H1 (cell line): ENCODE measurements around the gene LMX1A. TPM values are rescaled to one million over a fixed set of nuclear protein-coding genes. Genes with fewer than 3 reads are reported as not detected.

Source experiments
- CTCF ChIA-PET: fragments of 300-600 bp; sonication (Branson Sonifier 250); formaldehyde crosslinking; loops from one replicate; lab custom pipeline; 2021; ENCODE audit not compliant: partially characterized antibody; lab: Charles Lee
- POLR2A ChIA-PET: fragments of 300-600 bp; sonication (Branson Sonifier 250); formaldehyde crosslinking; loops from one replicate; lab custom pipeline; 2021; ENCODE audit warnings: inconsistent platforms; ENCODE audit not compliant: partially characterized antibody; lab: Charles Lee
- DNase-seq, 2 experiments: peaks; one replicate each; pipeline versions ENCODE4 v3.0.0 to v3.0.0-alpha.2; 2010 to 2022; ENCODE audit warnings: low spot score in 2 of 2, low read depth in 1 of 2, mixed read lengths in 1 of 2
- FAIRE-seq: peaks from 2 replicates; lab custom pipeline; 2011; peaks lifted over from hg19 to GRCh38; lab: Jason Lieb, UNC
- H2AFZ ChIP-seq: 2 replicates; pipeline ENCODE4 v1.8.1; 2012; ENCODE audit warnings: low read length, inconsistent platforms
- H2AK5ac ChIP-seq: 2 replicates; pipeline ENCODE4 v1.6.1; 2013; ENCODE audit warnings: low read depth, low read length
- H2BK120ac ChIP-seq: replicated peaks from 2 replicates; pipeline ENCODE3; 2013; ENCODE audit warnings: low read depth, low read length, inconsistent platforms
- H2BK12ac ChIP-seq: 2 replicates; pipeline ENCODE4 v1.6.1; 2013; ENCODE audit warnings: low read depth, low read length
- H2BK15ac ChIP-seq: 2 replicates; pipeline ENCODE4 v1.6.1; 2013; ENCODE audit warnings: low read length
- H2BK20ac ChIP-seq: 2 replicates; pipeline ENCODE4 v1.6.1; 2013; ENCODE audit warnings: low read length
- H2BK5ac ChIP-seq: 2 replicates; pipeline ENCODE4 v1.6.1; 2013; ENCODE audit warnings: low read depth, low read length
- H3K14ac ChIP-seq: 2 replicates; pipeline ENCODE4 v1.6.1; 2013; ENCODE audit warnings: inconsistent platforms; ENCODE audit not compliant: insufficient read length
- H3K18ac ChIP-seq: 2 replicates; pipeline ENCODE4 v1.6.1; 2013; ENCODE audit warnings: low read length; ENCODE audit errors: extremely low read depth
- H3K23ac ChIP-seq: 2 replicates; pipeline ENCODE4 v1.6.1; 2013; ENCODE audit warnings: inconsistent platforms; ENCODE audit not compliant: insufficient read length
- H3K23me2 ChIP-seq: 2 replicates; pipeline ENCODE4 v1.6.1; 2013; ENCODE audit warnings: low read depth, low read length
- H3K27ac ChIP-seq: 2 replicates; pipeline ENCODE4 v1.6.1; 2011; ENCODE audit warnings: low read depth, low read length, inconsistent platforms
- H3K27me3 ChIP-seq, 4 experiments: replicated peaks in 1 of 4; 1 replicate in 1 of 4; 2 replicates in 3 of 4; pipeline versions ENCODE4 v1.6.1 to v1.8.1; 2011 to 2013; ENCODE audit warnings: low read length in 3 of 4, mild to moderate bottlenecking in 3 of 4, inconsistent platforms in 2 of 4, mixed read lengths in 2 of 4, moderate library complexity in 1 of 4; ENCODE audit not compliant: control insufficient read depth in 3 of 4, insufficient read depth in 3 of 4; ENCODE audit errors: extremely low read depth in 1 of 4
- H3K36me3 ChIP-seq, 4 experiments: 2 replicates each; pipeline versions ENCODE4 v1.6.1 to v1.8.1; 2011 to 2013; ENCODE audit warnings: mild to moderate bottlenecking in 4 of 4, low read length in 3 of 4, moderate library complexity in 2 of 4, control low read depth in 1 of 4, inconsistent platforms in 1 of 4; ENCODE audit not compliant: insufficient read depth in 4 of 4, control insufficient read depth in 2 of 4
- H3K4ac ChIP-seq: replicated peaks from 2 replicates; pipeline ENCODE3; 2013; ENCODE audit warnings: low read length, low read depth, mixed read lengths, inconsistent platforms; ENCODE audit not compliant: insufficient read length
- H3K4me1 ChIP-seq, 4 experiments: replicated peaks in 1 of 4; 1 replicate in 1 of 4; 2 replicates in 3 of 4; pipeline versions ENCODE4 v1.6.1 to v1.8.1; 2011 to 2013; ENCODE audit warnings: low read length in 3 of 4, inconsistent platforms in 2 of 4, mixed read lengths in 1 of 4; ENCODE audit not compliant: insufficient read depth in 4 of 4, control insufficient read depth in 3 of 4
- H3K4me2 ChIP-seq, 2 experiments: 2 replicates each; pipeline versions ENCODE4 v1.6.1 to v1.8.1; 2011 to 2013; ENCODE audit warnings: low read depth in 2 of 2, low read length in 2 of 2, control low read depth in 1 of 2, inconsistent platforms in 1 of 2, mild to moderate bottlenecking in 1 of 2; ENCODE audit not compliant: insufficient read depth in 1 of 2
- H3K4me3 ChIP-seq, 4 experiments: fragments of 200-600, 300-600 bp in 1 of 4; sonication (generic), shearing (Covaris generic), sonication (Bioruptor Twin) in 1 of 4; 2 replicates each; pipeline versions ENCODE4 v1.5.1 to v1.8.1; 2011 to 2016; ENCODE audit warnings: low read length in 4 of 4, low read depth in 3 of 4, control low read depth in 2 of 4, inconsistent platforms in 2 of 4, mild to moderate bottlenecking in 2 of 4, mixed read lengths in 1 of 4, moderate library complexity in 1 of 4; ENCODE audit not compliant: insufficient read depth in 2 of 4; ENCODE audit errors: extremely low read depth in 1 of 4
- H3K56ac ChIP-seq: replicated peaks from 2 replicates; pipeline ENCODE3; 2013; ENCODE audit warnings: low read depth, mild to moderate bottlenecking, mixed read lengths, low read length, inconsistent platforms; ENCODE audit not compliant: insufficient read length
- H3K79me1 ChIP-seq: 2 replicates; pipeline ENCODE4 v1.6.1; 2013; ENCODE audit warnings: low read depth, low read length, control low read depth
- H3K79me2 ChIP-seq, 2 experiments: 2 replicates each; pipeline versions ENCODE4 v1.6.1 to v1.8.1; 2012 to 2013; ENCODE audit warnings: low read length in 2 of 2, mild to moderate bottlenecking in 2 of 2, inconsistent platforms in 1 of 2; ENCODE audit not compliant: insufficient read depth in 2 of 2, control insufficient read depth in 1 of 2
- H3K9ac ChIP-seq, 4 experiments: replicated peaks in 1 of 4; 1 replicate in 1 of 4; 2 replicates in 3 of 4; pipeline versions ENCODE4 v1.6.1 to v1.8.1; 2011 to 2013; ENCODE audit warnings: low read depth in 3 of 4, low read length in 3 of 4, control low read depth in 2 of 4, mild to moderate bottlenecking in 2 of 4, moderate library complexity in 2 of 4, inconsistent platforms in 1 of 4; ENCODE audit errors: extremely low read depth in 1 of 4
- H3K9me3 ChIP-seq, 2 experiments: 2 replicates each; pipeline versions ENCODE4 v1.6.1 to v1.8.1; 2012 to 2013; ENCODE audit warnings: mild to moderate bottlenecking in 2 of 2, moderate library complexity in 2 of 2, control low read depth in 1 of 2, inconsistent platforms in 1 of 2, low read depth in 1 of 2, low read length in 1 of 2, mixed read lengths in 1 of 2; ENCODE audit not compliant: insufficient read depth in 2 of 2
- H4K20me1 ChIP-seq, 2 experiments: replicated peaks in 1 of 2; 2 replicates each; pipeline versions ENCODE3 to v1.8.1; 2011 to 2013; ENCODE audit warnings: inconsistent platforms in 2 of 2, low read length in 2 of 2, mild to moderate bottlenecking in 1 of 2; ENCODE audit not compliant: insufficient read depth in 2 of 2, control insufficient read depth in 1 of 2
- H4K5ac ChIP-seq: 2 replicates; pipeline ENCODE4 v1.6.1; 2013; ENCODE audit warnings: low read length, low read depth, mixed read lengths, inconsistent platforms; ENCODE audit not compliant: insufficient read length
- H4K8ac ChIP-seq: 2 replicates; pipeline ENCODE4 v1.8.0; 2013; ENCODE audit warnings: mild to moderate bottlenecking, moderate library complexity, low read length, inconsistent platforms; ENCODE audit not compliant: insufficient read depth; ENCODE audit errors: extremely low read depth
- H4K91ac ChIP-seq: replicated peaks from 2 replicates; pipeline ENCODE3; 2013; ENCODE audit warnings: low read length, mixed read lengths, inconsistent platforms; ENCODE audit not compliant: insufficient read length
- BACH1 ChIP-seq: IDR thresholded peaks from 2 replicates; pipeline ENCODE4 v1.6.1; 2012; ENCODE audit warnings: low read length, improper control_type of control experiment
- CEBPB ChIP-seq: IDR thresholded peaks from 2 replicates; pipeline ENCODE4 v1.6.1; 2012; ENCODE audit warnings: low read depth, low read length
- CTCF ChIP-seq, 3 experiments: IDR thresholded peaks; 1 replicate in 2 of 3; 2 replicates in 1 of 3; pipeline versions ENCODE4 v1.5.1 to v1.6.1; 2011; ENCODE audit warnings: low read length in 3 of 3, mild to moderate bottlenecking in 3 of 3, inconsistent platforms in 2 of 3, low read depth in 1 of 3, moderate library complexity in 1 of 3; ENCODE audit not compliant: insufficient read depth in 1 of 3; ENCODE audit errors: control extremely low read depth in 1 of 3
- E2F6 ChIP-seq: IDR thresholded peaks from 2 replicates; pipeline ENCODE4 v1.6.1; 2012; ENCODE audit warnings: inconsistent platforms
- EGR1 ChIP-seq: IDR thresholded peaks from 2 replicates; pipeline ENCODE4 v1.6.1; 2011; ENCODE audit warnings: low read depth, low read length, borderline replicate concordance
- FOSL1 ChIP-seq: IDR thresholded peaks from 2 replicates; pipeline ENCODE4 v1.6.1; 2011; ENCODE audit warnings: mild to moderate bottlenecking, low read depth, low read length, moderate library complexity; ENCODE audit not compliant: insufficient read depth
- GABPA ChIP-seq: IDR thresholded peaks from 2 replicates; pipeline ENCODE4 v1.6.1; 2011; ENCODE audit warnings: mild to moderate bottlenecking, low read length, moderate library complexity, borderline replicate concordance; ENCODE audit not compliant: insufficient read depth
- KDM1A ChIP-seq: fragments of 200-600, 300-600 bp; sonication (generic); IDR thresholded peaks from 2 replicates; pipeline ENCODE4 v1.7.1; 2016; ENCODE audit warnings: mild to moderate bottlenecking, low read length, borderline replicate concordance
- KDM4A ChIP-seq: IDR thresholded peaks from one replicate; pipeline ENCODE4 v1.7.1; 2012; ENCODE audit warnings: low read depth, mild to moderate bottlenecking, moderate library complexity, low read length, inconsistent platforms; ENCODE audit not compliant: severe bottlenecking
- SAP30 ChIP-seq: fragments of 300-600 bp; sonication (generic); IDR thresholded peaks from 2 replicates; pipeline ENCODE4 v1.7.1; 2012; ENCODE audit warnings: low read length, moderate library complexity, mild to moderate bottlenecking, inconsistent platforms; ENCODE audit not compliant: insufficient read depth, insufficient replicate concordance
- TAF7 ChIP-seq: optimal IDR thresholded peaks from 2 replicates; pipeline ENCODE3; 2011; ENCODE audit warnings: low read depth, mild to moderate bottlenecking, inconsistent platforms, low read length, moderate library complexity, borderline replicate concordance
- WGBS, 2 experiments: shearing (Covaris generic) in 1 of 2; methylation state at CpG; one replicate each; pipeline versions ENCODE4 v1.1.6 to v1.1.7; 2013 to 2015; ENCODE audit warnings: low lambda C conversion rate in 2 of 2, mixed read lengths in 2 of 2, inconsistent platforms in 1 of 2, low coverage in 1 of 2, missing lambda C conversion rate in 1 of 2; ENCODE audit not compliant: insufficient replicate concordance in 2 of 2, insufficient coverage in 1 of 2, insufficient read length in 1 of 2; ENCODE audit errors: extremely low coverage in 1 of 2, missing lambda C conversion rate in 1 of 2; 5-methylcytosine and 5-hydroxymethylcytosine counted together
- polyA plus RNA-seq, 7 experiments: library from polyadenylated mRNA; depleted of rRNA in 3 of 7; stranded (reverse) in 5 of 7; unstranded in 2 of 7; fragments of >200 nt in 5 of 7; fragments of 200-250 nt in 2 of 7; gene quantifications; 1 replicate in 5 of 7; 2 replicates in 1 of 7; 4 replicates in 1 of 7; pipeline versions ENCODE4 v1.2.1 to v1.2.3, GENCODE V29; 2011 to 2013; ENCODE audit warnings: missing spikeins in 2 of 7, mixed read lengths in 2 of 7
- total RNA-seq: library from RNA; stranded (reverse); fragmentation: NEBNext Ultra II Directional; extraction: Animal tissue kit (Norgen Biotek cat#: 25700); gene quantifications from 2 replicates; pipeline ENCODE4 v1.2.1, GENCODE V29; 2021

LMX1A gene
- total and polyA plus RNA-seq, 2 of the 8 experiments (the other 6 are each of a cell fraction or from before 2014, with no cell fraction given), result not detected

- H2BK20ac ChIP-seq, result no peak overlapping the region
- no peaks in the 10 kb centered on the region for H3K27me3 ChIP-seq
- H2BK120ac ChIP-seq, result no peak overlapping the region
- H3K79me2 ChIP-seq, result no peaks in the 10 kb centered on the region
- no peak overlapping the region for H3K23ac ChIP-seq
- H4K5ac ChIP-seq, result no peak overlapping the region
- no peak overlapping the region for H2BK15ac ChIP-seq
- no peak overlapping the region for H3K9ac ChIP-seq
- POLR2A ChIA-PET, result no interaction called here
- no peak overlapping the region for H3K18ac ChIP-seq
- 94% methylated on average over 1 of the region's 1 CpG; no CpG with 5 or more reads in 1 of the 2 experiments for WGBS, 2 experiments
- H2AK5ac ChIP-seq, result no peak overlapping the region
- no peaks in the 10 kb centered on the region for H3K23me2 ChIP-seq
- peaks cover 0 to 3% (median 1%) of the 10 kb centered on the region in 4 experiments; a peak in 2 of 7 replicates for H3K4me1 ChIP-seq
- no peak overlapping the region for H2AFZ ChIP-seq
- H3K9me3 ChIP-seq, result no peaks in the 10 kb centered on the region
- H3K36me3 ChIP-seq, result no peaks in the 10 kb centered on the region
- no peaks in the 10 kb centered on the region for H3K79me1 ChIP-seq
- H2BK12ac ChIP-seq, result no peak overlapping the region
- no peak for FAIRE-seq
- DNase-seq, result no peak
- no peak overlapping the region for H3K14ac ChIP-seq
- no peak overlapping the region for H4K91ac ChIP-seq
- no peak overlapping the region for H3K56ac ChIP-seq
- H4K8ac ChIP-seq, result no peak overlapping the region
- H3K4me3 ChIP-seq, result no peak overlapping the region
- CTCF ChIA-PET, result interaction anchor here (0.6 to 1.8 kb wide), 8 partner anchors 10 to 164 kb away, joined by 3 to 5 read pairs (median 4); no protein-coding TSS in a partner anchor
- H4K20me1 ChIP-seq, result no peaks in the 10 kb centered on the region
- H3K4ac ChIP-seq, result no peak overlapping the region
- no peak overlapping the region for H3K4me2 ChIP-seq
- H2BK5ac ChIP-seq, result no peak overlapping the region
- no peak overlapping the region for H3K27ac ChIP-seq
- TF ChIP-seq CEBPB (no peak), FOSL1 (no peak), KDM1A (no peak), E2F6 (no peak), KDM4A (no peak), GABPA (no peak), CTCF (IDR thresholded peaks at IDR 0.05; ENCODE audit: control extremely low read depth in 1 of 3, insufficient read depth in 1 of 3, low read depth in 1 of 3, low read length in 3 of 3) (no peak), BACH1 (no peak), SAP30 (no peak), EGR1 (no peak), TAF7 (no peak)
Observed at GRCh38 chr1:165204548-165204947, 152.0 kb downstream of the LMX1A start.
